ENCODE data around the gene DCUN1D4. TPM values are rescaled to one million over a fixed set of nuclear protein-coding genes. Genes with fewer than 3 reads are reported as not detected.

DCUN1D4 gene
- total RNA-seq = 17.9 and 29.2 TPM in 2 replicates

GRCh38 chr4:51842554-51843308 lies at the start of gene DCUN1D4:
Gene DCUN1D4, plus strand, starts transcription at chr4:51843153. Its CDS starts 90 bp downstream, at chr4:51843243.

Other genes with a start within 250 kb of the DCUN1D4 start
- 0.18 and 0.32 TPM in 2 replicates for gene LRRC66, start 177.2 kb downstream of the DCUN1D4 start, total RNA-seq
- gene SGCB, start 195.1 kb downstream of the DCUN1D4 start, total RNA-seq = 18.4 and 21.2 TPM in 2 replicates
- gene SPATA18, start 208.2 kb downstream of the DCUN1D4 start, total RNA-seq = 0.54 and 3.7 TPM in 2 replicates

All from cardiac atrium fibroblast (primary cell).